C4-2B (cell line): ENCODE measurements around the gene DHRS1.
"Not testable (repeated sequence)": the region's sequence is repeated elsewhere in the genome, so short reads cannot be mapped to it uniquely, and the experiment has no call there.

Experiments used
- H3K27ac ChIP-seq: fragments of 450-650 bp; 2 replicates; pipeline ENCODE4 v1.5.1; 2017
- CTCF ChIP-seq: fragments of 450-650 bp; conservative IDR thresholded peaks from 2 replicates; pipeline ENCODE4 v1.5.1; 2017; ENCODE audit warnings: mild to moderate bottlenecking
- ZFX ChIP-seq: fragments of 450-650 bp; IDR thresholded peaks from 2 replicates; pipeline ENCODE4 v1.6.1; 2017

The DHRS1 gene

DNA sequence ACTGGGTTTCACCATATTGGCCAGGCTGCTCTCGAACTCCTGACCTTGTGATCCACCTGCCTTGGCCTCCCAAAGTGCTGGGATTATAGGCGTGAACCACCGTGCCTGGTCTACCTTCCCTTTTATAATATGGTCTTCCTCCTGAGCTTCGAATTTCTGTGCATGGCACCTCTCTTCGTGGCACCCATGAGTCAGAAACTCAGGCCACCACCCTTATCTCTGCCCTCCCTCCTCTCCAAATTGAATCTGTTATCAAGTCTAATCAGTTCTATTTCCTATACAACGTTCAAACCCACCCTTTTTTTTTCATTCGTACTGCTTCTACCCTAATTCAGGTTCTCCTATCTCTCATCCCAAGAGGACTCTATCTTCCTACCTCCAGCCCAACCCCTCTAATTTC lies 52.2 kb downstream of the DHRS1 start:
- no peak overlapping the region for H3K27ac ChIP-seq
- TF ChIP-seq ZFX (no peak), CTCF (no peak)

DNA sequence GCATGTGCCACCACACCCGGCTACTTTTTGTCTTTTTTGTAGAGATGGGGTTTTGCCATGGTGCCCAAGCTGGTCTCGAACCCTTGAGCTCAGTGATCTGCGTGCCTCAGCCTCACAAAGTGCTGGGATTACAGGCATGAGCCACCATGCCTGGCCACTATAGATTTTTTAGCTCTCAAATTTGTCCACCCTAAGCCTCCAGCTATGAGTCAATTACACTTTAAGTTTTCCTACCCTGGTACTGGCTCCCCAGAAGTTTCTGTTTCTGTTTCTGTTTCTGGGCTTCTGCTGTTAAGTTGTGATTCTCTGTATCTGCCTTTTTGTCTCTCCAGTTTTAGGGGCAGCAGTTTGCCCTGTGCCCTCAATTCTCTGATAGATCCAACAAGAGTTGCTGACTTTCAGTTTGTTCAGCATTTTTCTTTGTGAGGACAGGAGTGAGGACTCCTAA lies 52.8 kb downstream of the DHRS1 start:
- H3K27ac ChIP-seq: no peak overlapping the region
- TF ChIP-seq CTCF: no peak
- TF ChIP-seq ZFX: no peak

- not testable (repeated sequence) for H3K27ac ChIP-seq
Measured at GRCh38 chr14:24245350-24245749, 54.2 kb downstream of the DHRS1 start.

DNA sequence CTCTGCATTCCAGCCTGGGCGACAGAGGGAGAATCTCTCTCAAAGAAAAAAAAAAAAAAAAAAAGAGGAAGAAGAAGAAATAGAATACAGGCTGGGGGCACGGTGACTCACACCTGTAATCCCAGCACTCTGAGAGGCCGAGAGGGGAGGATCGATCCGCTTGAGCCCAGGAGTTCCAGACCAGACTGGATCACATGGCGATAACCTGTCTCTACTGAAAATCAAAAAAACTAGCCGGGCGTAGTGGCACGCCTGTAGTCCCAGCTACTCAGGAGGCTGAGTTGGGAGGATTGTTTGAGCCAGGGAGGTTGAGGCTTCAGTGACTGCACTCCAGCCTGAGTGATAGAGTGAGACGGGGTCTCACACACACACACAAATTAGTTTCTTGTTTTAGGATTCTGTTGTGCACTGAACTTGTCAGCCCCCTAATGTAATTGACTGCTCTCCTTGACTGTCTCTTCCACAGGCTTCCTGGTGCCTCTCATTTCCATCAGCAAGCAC lies 56.2 kb downstream of the DHRS1 start:
- TF ChIP-seq CTCF (no peak), ZFX (no peak)
- peak overlapping the region; percentile 79 for H3K27ac ChIP-seq

GRCh38 chr14:24241829-24242443 lies 57.6 kb downstream of the DHRS1 start:
- H3K27ac ChIP-seq: peak overlapping the region; percentile 79
- TF ChIP-seq CTCF: no peak
- TF ChIP-seq ZFX: no peak
